Activated naive CD8-positive, alpha-beta T cell treated with anti-CD3 and anti-CD28 coated beads, Interleukin-2, amount 10 ng/mL, durations not matched to agents 7 days and 5 days (primary cell): Measurements from ENCODE around the gene CCDC181. TPM values are rescaled to one million over a fixed set of nuclear protein-coding genes. Genes with fewer than 3 reads are reported as not detected.
"Not testable (repeated sequence)": the region's sequence is repeated elsewhere in the genome, so short reads cannot be mapped to it uniquely, and the experiment has no call there.

ENCODE experiments used
- ATAC-seq: fragments of 150-1000 bp; cut with Tn5 transposase; one replicate; pipeline ENCODE4 v1.10.0; 2021; ENCODE audit warnings: low read depth, moderate library complexity
- POLR2A ChIA-PET: fragments of 350-600 bp; sonication (Branson Sonifier 250); formaldehyde crosslinking; loops from one replicate; lab custom pipeline; 2021; ENCODE audit warnings: antibody characterized with exemption; lab: Charles Lee
- DNase-seq: peaks from one replicate; pipeline ENCODE4 v3.0.0; 2021
- H3K27ac Mint-ChIP-seq: one replicate; pipeline ENCODE4 v1.8.0; 2022; ENCODE audit warnings: mild to moderate bottlenecking, mixed read lengths
- H3K27me3 Mint-ChIP-seq: one replicate; pipeline ENCODE4 v1.8.0; 2022; ENCODE audit warnings: mild to moderate bottlenecking, moderate library complexity, mixed read lengths
- H3K36me3 Mint-ChIP-seq: one replicate; pipeline ENCODE4 v1.8.0; 2021; ENCODE audit warnings: mild to moderate bottlenecking, mixed read lengths
- H3K4me1 Mint-ChIP-seq: one replicate; pipeline ENCODE4 v1.8.0; 2021; ENCODE audit warnings: mixed read lengths
- H3K4me3 Mint-ChIP-seq: one replicate; pipeline ENCODE4 v1.8.0; 2022; ENCODE audit warnings: mild to moderate bottlenecking, moderate library complexity, mixed read lengths
- H3K9me3 Mint-ChIP-seq: one replicate; pipeline ENCODE4 v1.8.0; 2021; ENCODE audit warnings: mixed read lengths
- total RNA-seq, 2 experiments: library from RNA; stranded (reverse); gene quantifications; one replicate each; pipeline ENCODE4 v1.2.3, GENCODE V29; 2021

Gene CCDC181
- total RNA-seq, 2 experiments from 2014 or later = not detected

DNA sequence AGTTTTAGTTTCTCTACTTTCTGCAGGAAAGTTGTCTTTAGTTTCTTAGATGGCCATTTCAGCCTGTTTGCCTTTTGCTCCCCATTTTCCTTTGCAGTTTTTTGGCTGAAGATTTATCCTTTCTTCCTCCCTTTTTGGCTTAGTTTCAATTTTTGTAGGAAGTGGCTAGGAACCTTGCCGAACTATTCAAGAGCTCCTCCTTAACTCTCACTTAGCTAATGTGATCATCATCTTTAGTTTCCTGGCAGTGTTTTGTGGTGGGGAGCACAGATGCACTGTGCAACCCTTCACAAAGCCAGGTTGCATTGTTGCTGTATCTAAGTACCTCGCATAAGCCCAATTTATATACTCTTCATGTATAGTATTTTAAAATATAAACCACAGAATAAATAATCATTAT is 28.8 kb upstream of the CCDC181 start:
- POLR2A ChIA-PET = no interaction called here
- Mint-ChIP-seq H3K9me3 (peaks cover 7% of the 10 kb centered on the region), H3K4me3 (no peak overlapping the region), H3K27ac (no peak overlapping the region), H3K36me3 (peaks cover 11% of the 10 kb centered on the region), H3K4me1 (peaks cover 15% of the 10 kb centered on the region), H3K27me3 (peaks cover 10% of the 10 kb centered on the region)
- no peak for DNase-seq
- ATAC-seq = no peak

- POLR2A ChIA-PET = no interaction called here
- peaks cover 5% of the 10 kb centered on the region for H3K4me1 Mint-ChIP-seq
- H3K27ac Mint-ChIP-seq = no peak overlapping the region
- H3K4me3 Mint-ChIP-seq = no peak overlapping the region
- peaks cover 11% of the 10 kb centered on the region for H3K36me3 Mint-ChIP-seq
- DNase-seq (no peak), ATAC-seq (no peak)
- peaks cover 7% of the 10 kb centered on the region for H3K27me3 Mint-ChIP-seq
- peaks cover 7% of the 10 kb centered on the region for H3K9me3 Mint-ChIP-seq
These were observed 25.6 kb upstream of the CCDC181 start for GRCh38 chr1:169452921-169453320.

- no peak overlapping the region for H3K4me3 Mint-ChIP-seq
- POLR2A ChIA-PET = no interaction called here
- peaks cover 4% of the 10 kb centered on the region for H3K36me3 Mint-ChIP-seq
- no peak for ATAC-seq
- H3K9me3 Mint-ChIP-seq = peaks cover 2% of the 10 kb centered on the region
- peaks cover 5% of the 10 kb centered on the region for H3K4me1 Mint-ChIP-seq
- peaks cover 14% of the 10 kb centered on the region for H3K27me3 Mint-ChIP-seq
- no peak overlapping the region for H3K27ac Mint-ChIP-seq
- no peak for DNase-seq
These were observed 24.0 kb upstream of the CCDC181 start for GRCh38 chr1:169451218-169451824.

GRCh38 chr1:169443923-169444322 is 16.6 kb upstream of the CCDC181 start:
- Mint-ChIP-seq H3K4me1 (no peaks in the 10 kb centered on the region), H3K36me3 (no peaks in the 10 kb centered on the region), H3K9me3 (no peaks in the 10 kb centered on the region), H3K27ac (no peak overlapping the region), H3K27me3 (peaks cover 35% of the 10 kb centered on the region), H3K4me3 (no peak overlapping the region)
- DNase-seq = no peak
- no peak for ATAC-seq
- POLR2A ChIA-PET = no interaction called here

DNA sequence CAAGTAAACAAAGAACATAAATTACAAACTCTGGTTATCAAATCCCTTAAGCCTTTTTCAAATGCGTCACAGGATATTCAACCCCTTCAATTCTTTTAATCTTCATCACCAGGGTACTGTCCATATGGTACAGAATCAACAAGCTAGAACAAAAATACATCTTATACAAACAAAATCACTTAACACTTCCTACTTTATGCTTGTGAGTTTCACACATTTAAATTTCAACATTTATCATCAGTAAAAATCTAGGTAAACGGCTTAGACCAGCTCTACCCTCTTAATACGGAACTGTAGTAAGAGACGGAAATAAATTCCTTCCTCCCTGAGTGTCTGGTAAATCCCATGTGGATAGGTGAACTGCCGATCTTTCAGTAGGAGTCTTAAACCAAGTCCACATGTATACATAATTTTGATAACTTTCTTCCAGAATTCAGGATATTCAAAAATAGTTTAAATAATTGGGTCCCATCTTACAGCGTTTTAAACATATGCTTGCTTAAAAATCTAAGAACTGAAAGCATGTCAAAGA is 1.0 kb downstream of the CCDC181 start:
- H3K27ac Mint-ChIP-seq = no peak overlapping the region
- H3K36me3 Mint-ChIP-seq = no peaks in the 10 kb centered on the region
- peaks cover 3% of the 10 kb centered on the region for H3K4me1 Mint-ChIP-seq
- no peak overlapping the region for H3K4me3 Mint-ChIP-seq
- H3K9me3 Mint-ChIP-seq = peaks cover 2% of the 10 kb centered on the region
- peaks cover 69% of the 10 kb centered on the region for H3K27me3 Mint-ChIP-seq
- no peak for ATAC-seq
- POLR2A ChIA-PET = interaction anchor here (1.8 kb wide), 1 partner anchor 58 kb away, joined by 6 read pairs; the partner anchor contains the start of genes BLZF1 and NME7
- no peak for DNase-seq

- Mint-ChIP-seq H3K4me1 (no peaks in the 10 kb centered on the region), H3K27ac (no peak overlapping the region), H3K27me3 (peaks cover 44% of the 10 kb centered on the region), H3K9me3 (no peaks in the 10 kb centered on the region), H3K4me3 (no peak overlapping the region), H3K36me3 (no peaks in the 10 kb centered on the region)
- POLR2A ChIA-PET = no interaction called here
- no peak for ATAC-seq
- DNase-seq = no peak
These were observed 6.0 kb downstream of the CCDC181 start for GRCh38 chr1:169421309-169421708.

DNA sequence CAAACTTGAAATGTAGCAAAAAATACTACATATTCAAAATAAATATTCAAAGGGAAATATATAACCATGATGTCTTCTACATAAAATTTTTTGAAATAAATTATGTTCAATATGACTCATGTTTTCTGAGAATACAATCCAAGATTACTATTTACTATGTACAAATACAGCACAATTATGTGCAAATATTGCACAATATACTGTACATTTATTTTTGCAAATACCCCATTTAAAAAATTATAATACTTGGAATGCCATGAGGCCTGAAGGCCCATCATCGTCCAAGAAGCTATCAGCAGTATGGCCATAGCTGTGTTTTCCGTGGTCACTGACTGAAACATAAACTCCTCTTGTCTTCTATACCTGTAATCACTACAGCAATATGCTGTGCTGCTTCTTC is 12.3 kb downstream of the CCDC181 start:
- Mint-ChIP-seq H3K4me3 (no peak overlapping the region), H3K4me1 (no peaks in the 10 kb centered on the region), H3K9me3 (peaks cover 12% of the 10 kb centered on the region), H3K27ac (no peak overlapping the region), H3K36me3 (no peaks in the 10 kb centered on the region), H3K27me3 (peaks cover 12% of the 10 kb centered on the region)
- POLR2A ChIA-PET = no interaction called here
- no peak for ATAC-seq
- no peak for DNase-seq

- H3K4me3 Mint-ChIP-seq, H3K4me1 Mint-ChIP-seq, ATAC-seq, H3K36me3 Mint-ChIP-seq, H3K27ac Mint-ChIP-seq, DNase-seq, POLR2A ChIA-PET: not testable (repeated sequence)
- peaks cover 12% of the 10 kb centered on the region for H3K27me3 Mint-ChIP-seq
- peaks cover 38% of the 10 kb centered on the region for H3K9me3 Mint-ChIP-seq
These were observed 18.9 kb downstream of the CCDC181 start for GRCh38 chr1:169408340-169408739.

- Mint-ChIP-seq H3K36me3 (peaks cover 30% of the 10 kb centered on the region), H3K9me3 (peaks cover 42% of the 10 kb centered on the region)
- H3K4me3 Mint-ChIP-seq, ATAC-seq, DNase-seq, H3K27ac Mint-ChIP-seq, H3K4me1 Mint-ChIP-seq, POLR2A ChIA-PET, H3K27me3 Mint-ChIP-seq: not testable (repeated sequence)
These were observed 24.7 kb downstream of the CCDC181 start for GRCh38 chr1:169402578-169402977.

DNA sequence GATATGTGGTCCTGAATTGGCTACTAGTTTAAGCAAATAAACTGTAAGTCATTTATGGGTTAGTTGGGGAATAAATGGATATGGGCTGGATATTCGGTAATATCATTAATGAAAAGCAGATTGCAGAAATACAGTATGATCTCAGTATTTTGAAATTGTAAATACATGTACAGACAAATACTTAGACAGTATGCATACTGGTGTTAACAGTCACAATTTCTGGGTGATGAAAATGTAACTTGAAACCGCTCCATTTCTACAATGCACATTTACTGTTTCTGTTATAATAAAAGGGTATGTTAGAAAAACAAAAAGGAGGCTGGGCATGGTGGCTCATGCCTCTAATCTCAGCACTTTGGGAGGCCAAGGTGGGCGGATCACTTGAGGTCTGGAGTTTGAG is 31.3 kb downstream of the CCDC181 start:
- Mint-ChIP-seq H3K4me1 (no peaks in the 10 kb centered on the region), H3K36me3 (peaks cover 66% of the 10 kb centered on the region), H3K27me3 (no peaks in the 10 kb centered on the region), H3K4me3 (no peak overlapping the region), H3K9me3 (peaks cover 7% of the 10 kb centered on the region), H3K27ac (no peak overlapping the region)
- ATAC-seq (no peak), DNase-seq (no peak)
- POLR2A ChIA-PET = no interaction called here

DNA sequence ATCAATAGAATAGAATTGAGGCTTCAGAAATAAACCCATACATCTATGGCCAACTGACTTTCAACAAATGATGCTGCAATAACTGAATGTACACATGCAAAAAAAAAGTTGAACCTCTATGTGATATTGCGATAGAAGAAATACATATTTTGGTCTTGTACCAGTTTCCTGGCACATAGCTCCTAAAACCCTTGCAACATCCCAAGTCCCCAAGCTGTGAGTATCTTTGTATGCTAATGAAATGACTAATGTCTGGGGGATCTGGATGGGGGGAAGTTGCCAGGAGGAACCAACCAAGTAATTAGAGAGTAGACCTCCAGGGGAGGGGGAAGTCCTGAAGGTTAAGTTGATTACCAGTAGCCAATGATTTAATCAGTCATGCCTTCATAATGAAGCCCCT is 34.9 kb downstream of the CCDC181 start:
- H3K27me3 Mint-ChIP-seq = no peaks in the 10 kb centered on the region
- DNase-seq (no peak), ATAC-seq (no peak)
- no peaks in the 10 kb centered on the region for H3K9me3 Mint-ChIP-seq
- H3K27ac Mint-ChIP-seq = no peak overlapping the region
- H3K36me3 Mint-ChIP-seq = peaks cover 67% of the 10 kb centered on the region
- POLR2A ChIA-PET = no interaction called here
- H3K4me3 Mint-ChIP-seq = no peak overlapping the region
- H3K4me1 Mint-ChIP-seq = peaks cover 5% of the 10 kb centered on the region

DNA sequence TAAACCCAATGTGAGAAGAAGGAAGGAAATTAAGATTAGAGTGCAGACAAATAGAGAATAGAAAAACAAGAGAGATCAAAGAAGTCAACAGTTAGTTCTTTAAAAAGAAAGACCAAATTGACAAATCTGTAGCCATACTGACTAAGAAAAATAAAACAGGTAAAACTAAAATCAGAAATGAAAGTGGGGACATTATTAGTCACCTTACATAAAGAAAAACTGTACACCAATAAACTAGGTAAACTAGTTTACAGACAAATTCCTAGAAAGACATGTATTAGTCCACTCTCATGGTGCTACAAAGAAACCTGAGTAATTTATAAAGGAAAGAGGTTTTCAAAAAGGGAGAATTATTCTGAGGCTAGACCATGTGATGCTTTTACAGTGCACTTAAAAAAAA is 37.0 kb downstream of the CCDC181 start:
- Mint-ChIP-seq H3K9me3 (no peaks in the 10 kb centered on the region), H3K36me3 (peaks cover 65% of the 10 kb centered on the region), H3K27ac (no peak overlapping the region), H3K27me3 (no peaks in the 10 kb centered on the region), H3K4me1 (peaks cover 5% of the 10 kb centered on the region), H3K4me3 (no peak overlapping the region)
- DNase-seq = no peak
- POLR2A ChIA-PET = no interaction called here
- no peak for ATAC-seq

GRCh38 chr1:169387399-169387798 is 39.9 kb downstream of the CCDC181 start:
- POLR2A ChIA-PET = no interaction called here
- no peaks in the 10 kb centered on the region for H3K27me3 Mint-ChIP-seq
- H3K9me3 Mint-ChIP-seq = no peaks in the 10 kb centered on the region
- ATAC-seq = no peak
- peaks cover 51% of the 10 kb centered on the region for H3K36me3 Mint-ChIP-seq
- H3K4me3 Mint-ChIP-seq = no peak overlapping the region
- H3K27ac Mint-ChIP-seq = no peak overlapping the region
- H3K4me1 Mint-ChIP-seq = peaks cover 5% of the 10 kb centered on the region
- no peak for DNase-seq

- ATAC-seq (no peak), DNase-seq (no peak)
- POLR2A ChIA-PET = no interaction called here
- Mint-ChIP-seq H3K4me1 (peaks cover under 1% of the 10 kb centered on the region), H3K4me3 (no peak overlapping the region), H3K9me3 (no peaks in the 10 kb centered on the region), H3K27ac (no peak overlapping the region), H3K36me3 (peaks cover 34% of the 10 kb centered on the region), H3K27me3 (no peaks in the 10 kb centered on the region)
These were observed 43.8 kb downstream of the CCDC181 start for GRCh38 chr1:169383449-169383848.
